GM21447 (cell line): ENCODE measurements around the gene SLC24A5.

Experiments
- ATAC-seq: cut with Tn5 transposase; IDR thresholded peaks from one replicate; pipeline ENCODE4 v1.9.1; 2021; ENCODE audit not compliant: unreplicated experiment

The SLC24A5 gene

DNA sequence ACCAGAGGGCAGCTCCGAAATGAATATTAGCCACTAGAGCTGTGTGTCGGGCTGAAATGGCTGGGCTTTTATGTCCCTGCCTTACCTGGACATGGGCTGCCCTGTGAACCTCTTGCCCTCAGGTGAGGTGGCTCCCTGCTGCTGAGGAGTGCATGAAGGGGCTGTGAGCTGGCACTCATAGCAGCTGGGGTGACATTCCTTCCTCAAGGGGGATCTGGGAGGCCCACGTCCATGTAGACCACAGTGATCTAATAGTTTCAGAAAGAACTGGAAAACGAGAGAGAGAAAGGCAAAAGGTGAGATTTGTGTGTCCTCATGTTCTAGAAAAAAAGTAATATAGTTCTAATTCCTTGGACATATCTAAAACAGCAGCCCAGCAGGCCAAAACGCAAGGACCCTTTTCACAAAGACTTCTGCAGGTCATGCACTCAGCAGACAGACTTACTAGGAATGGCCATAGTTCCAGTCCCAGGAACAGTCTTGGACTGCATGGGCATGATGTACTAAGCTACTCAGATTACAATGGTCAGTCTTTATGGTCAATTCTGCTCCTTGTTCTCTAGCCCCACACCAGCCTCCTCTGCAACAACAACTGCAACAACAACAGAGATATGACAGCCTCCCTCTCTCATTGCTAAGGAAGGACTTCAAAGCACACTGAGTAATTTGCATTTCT lies 10.8 kb upstream of the SLC24A5 start:
- ATAC-seq, result no peak

DNA sequence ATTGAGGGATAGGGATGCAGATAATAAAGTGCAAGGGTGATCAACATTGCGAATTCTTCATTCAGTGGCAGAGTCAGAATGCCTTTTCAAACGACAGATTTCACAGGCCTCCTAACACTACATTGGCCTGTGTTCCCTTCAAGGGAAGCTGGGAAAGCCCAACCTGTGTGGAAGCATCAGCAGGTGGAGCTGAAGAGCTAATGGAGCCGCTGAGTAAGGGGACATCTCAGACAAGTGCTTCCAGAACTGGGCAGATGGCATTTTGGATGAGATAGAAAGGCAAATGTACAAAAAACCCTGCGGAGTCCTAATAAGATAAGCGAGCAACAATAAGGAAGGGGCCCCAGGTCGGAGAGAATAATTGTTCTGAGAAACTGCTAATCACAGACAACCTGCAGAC lies 8.5 kb upstream of the SLC24A5 start:
- ATAC-seq, result no peak

- ATAC-seq, result no peak
Measured at GRCh38 chr15:48119277-48119676, 1.5 kb upstream of the SLC24A5 start.

DNA sequence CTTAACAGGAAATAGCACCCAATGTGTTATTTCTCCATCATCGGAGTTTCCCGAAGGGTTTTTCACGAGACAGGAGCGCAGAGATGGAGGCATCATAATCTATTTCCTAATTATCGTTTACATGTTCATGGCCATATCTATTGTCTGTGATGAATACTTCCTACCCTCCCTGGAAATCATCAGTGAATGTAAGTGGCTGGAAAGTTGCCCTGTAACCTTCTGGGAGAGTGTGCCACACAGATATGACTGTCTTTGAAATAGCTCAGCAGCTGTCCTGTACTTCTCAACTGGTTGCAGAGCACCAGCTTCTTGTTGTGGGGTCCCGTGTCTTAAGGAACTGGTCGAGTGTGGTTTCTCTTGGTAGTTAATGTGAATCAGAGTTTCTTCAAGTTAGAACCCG lies 1.1 kb downstream of the SLC24A5 start:
- no peak for ATAC-seq

- no peak for ATAC-seq
Measured at GRCh38 chr15:48126667-48127355, 6.0 kb downstream of the SLC24A5 start.

DNA sequence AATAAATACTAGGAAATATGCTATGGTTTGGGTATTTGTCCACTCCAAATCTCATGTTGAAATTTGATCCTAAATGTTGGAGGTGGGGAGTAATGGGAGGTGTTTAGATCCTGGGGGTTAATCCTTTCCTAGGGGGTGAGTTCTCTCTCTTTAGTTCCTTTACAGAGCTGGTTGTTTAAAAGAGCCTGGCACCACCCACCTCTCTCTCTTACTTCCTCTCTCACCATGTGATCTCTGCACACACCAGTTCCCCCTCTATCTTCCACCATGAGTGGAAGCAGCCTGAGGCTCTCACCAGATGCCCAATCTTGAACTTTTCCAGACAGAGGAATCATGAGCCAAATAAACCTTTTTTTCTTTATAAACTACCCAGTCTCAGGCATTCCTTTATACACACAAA lies 10.5 kb downstream of the SLC24A5 start:
- ATAC-seq, result no peak

GRCh38 chr15:48132874-48133273 lies 12.1 kb downstream of the SLC24A5 start:
- ATAC-seq, result no peak

DNA sequence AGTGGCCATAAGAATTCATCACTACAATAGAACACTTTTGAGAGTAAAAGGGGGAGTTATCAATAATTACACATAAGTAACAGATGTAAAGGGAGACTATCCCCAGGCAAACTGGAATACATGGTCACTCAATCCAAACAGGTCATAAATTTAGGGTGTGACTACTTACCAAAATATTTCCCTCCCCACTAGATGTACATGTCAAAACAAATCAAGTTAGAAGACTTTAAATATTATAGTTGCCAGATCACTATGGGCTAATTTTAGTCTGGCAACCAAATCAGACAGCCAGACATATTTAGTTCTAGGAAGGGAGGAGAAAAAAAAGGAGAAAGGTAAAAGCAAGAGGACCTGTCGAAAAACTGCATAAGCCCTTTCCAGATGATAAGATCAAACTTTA lies 23.1 kb downstream of the SLC24A5 start:
- no peak for ATAC-seq

DNA sequence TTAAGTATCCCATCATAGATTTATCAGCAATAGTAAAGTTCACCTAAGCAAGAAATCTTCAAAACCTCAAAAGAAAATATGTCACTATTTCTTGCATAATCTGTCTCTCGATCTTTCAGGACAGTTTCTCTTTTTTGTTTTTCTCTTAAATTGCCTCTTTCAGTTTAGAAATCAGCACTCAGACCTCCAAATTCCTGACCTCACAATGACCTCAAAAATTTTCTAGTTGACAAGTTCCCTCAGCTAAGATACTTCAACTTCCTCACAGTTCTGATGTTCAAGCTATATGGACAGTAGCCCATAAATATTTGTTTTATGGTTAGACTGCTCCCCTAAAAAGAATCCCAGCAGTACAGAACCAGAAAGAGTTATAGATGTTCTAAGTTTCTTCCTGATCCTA lies 24.1 kb downstream of the SLC24A5 start:
- ATAC-seq, result peak; percentile 77

- no peak for ATAC-seq
Measured at GRCh38 chr15:48145923-48146322, 25.1 kb downstream of the SLC24A5 start.

GRCh38 chr15:48147358-48147757 lies 26.6 kb downstream of the SLC24A5 start:
- ATAC-seq, result no peak

GRCh38 chr15:48149858-48150257 lies 29.1 kb downstream of the SLC24A5 start:
- no peak for ATAC-seq

- ATAC-seq, result no peak
Measured at GRCh38 chr15:48153526-48153925, 32.7 kb downstream of the SLC24A5 start.

- ATAC-seq, result no peak
Measured at GRCh38 chr15:48168616-48169015, 47.8 kb downstream of the SLC24A5 start.

DNA sequence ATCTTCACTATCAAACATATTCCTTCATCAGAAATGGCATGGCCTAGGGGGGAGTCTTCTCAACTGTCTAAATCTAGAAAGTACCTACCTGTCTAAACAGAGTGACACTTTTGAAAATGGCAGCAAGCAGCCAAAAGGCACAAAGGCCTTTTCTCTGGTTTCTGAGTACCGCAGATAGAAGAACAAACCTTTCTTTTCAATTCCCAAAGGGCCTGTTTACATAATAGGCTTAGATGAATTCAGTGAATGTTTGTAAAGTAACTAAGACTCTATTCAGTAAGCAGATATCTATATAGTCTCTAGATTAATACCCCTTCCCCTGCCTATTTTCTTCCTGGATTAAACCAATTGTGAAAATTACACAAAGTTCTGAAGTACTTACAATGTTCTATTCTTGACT lies 50.2 kb downstream of the SLC24A5 start:
- no peak for ATAC-seq

DNA sequence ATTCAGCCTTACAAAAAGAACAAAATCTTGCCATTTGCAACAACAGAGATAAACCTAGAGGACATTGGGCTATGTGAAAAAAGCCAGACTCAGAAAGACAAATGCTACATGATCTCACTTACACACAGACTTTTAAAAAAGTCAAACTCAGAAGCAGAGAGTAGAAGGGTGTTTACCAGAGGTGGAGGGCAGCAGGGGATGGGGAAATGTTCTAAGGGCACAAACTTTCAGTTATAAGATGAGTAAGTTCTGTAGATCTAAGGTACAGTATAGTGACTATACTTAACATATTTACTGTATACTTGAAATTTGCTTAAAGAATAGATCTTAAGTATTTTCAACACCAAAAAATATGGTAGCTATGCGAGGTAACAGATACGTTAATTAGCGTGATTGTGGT lies 54.3 kb downstream of the SLC24A5 start:
- ATAC-seq, result peak; percentile 36

- no peak for ATAC-seq
Measured at GRCh38 chr15:48176112-48176511, 55.3 kb downstream of the SLC24A5 start.

DNA sequence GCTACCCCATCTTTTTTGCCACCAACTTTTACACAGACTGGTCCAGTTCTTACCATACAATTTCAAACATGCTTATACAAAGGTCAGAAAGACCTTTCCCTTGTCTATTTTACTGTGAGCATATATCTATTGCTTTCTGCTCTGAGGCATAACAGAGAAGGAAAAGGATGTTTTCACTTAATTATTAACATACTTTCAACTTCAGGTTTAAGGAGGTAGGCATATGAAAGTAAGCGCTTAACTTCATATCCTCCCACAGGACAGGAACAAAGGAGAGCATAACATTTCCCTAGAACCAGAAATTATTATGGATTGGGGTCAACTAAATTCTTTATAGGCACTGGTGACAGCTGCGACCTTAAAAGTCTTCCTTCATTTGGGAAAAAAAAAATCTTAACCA lies 56.2 kb downstream of the SLC24A5 start:
- ATAC-seq, result peak; percentile 36

DNA sequence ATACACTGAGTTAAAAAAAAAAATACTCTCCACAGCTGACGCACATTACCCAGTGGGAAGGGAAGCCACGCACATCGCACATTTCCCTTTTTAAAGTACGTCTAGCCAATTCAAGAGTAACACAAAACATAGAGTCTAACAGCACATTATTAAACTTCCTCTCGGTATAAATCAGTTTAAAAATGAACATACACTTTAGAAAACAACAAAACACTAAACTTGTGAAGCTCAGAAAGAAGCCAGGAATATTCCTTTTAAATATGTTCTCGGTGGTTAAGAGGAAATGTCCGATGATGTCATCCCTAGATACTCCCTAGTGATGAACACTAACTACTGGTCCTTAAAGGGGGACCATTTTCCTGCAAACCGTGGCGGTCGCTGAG lies 56.6 kb downstream of the SLC24A5 start:
- ATAC-seq, result peak; percentile 62

DNA sequence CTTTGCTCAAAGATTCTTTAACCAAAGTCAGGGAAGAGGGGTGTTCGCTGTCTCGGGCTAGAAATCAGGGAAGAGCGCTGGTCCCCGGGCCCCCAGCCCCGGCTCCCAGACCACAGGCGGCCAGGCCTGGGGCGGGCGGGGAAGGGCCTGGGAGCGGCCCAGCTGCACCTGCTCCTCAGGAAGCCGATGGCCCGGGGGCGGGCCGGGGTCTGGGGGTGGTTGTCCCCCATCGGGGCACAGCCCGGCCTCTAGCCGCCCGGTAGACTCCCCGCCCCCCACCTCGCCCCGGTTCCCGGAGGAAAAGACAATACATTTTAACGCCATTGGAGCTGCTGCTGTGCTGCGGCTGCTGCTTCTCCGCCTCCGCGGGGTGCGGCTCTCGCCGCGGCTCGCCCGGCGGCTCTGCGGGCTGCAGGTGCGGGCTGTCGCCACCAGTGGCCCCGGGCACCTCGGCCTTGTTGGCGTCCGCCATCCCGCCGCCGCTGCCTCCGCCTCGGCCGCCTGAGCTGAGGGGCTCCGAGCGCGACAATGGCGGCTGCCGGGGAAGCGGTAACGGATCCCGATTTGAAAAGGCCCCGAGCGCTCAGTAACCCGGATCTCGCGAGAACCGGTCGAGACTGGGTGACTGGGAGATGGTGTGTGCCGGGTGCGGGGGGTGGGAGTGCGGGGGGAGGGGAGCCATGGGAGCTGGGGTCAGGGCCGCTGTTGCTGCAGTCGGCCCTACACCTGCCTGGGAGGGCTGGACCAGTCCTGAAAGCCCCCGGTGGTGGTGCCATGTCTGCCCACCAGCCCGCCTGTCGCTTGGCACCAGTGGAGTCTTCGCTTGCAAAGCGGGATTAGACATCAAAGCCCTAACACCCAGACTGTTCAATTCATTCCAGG lies 57.2 kb downstream of the SLC24A5 start, which contains the start of gene MYEF2:
TSS of gene MYEF2 (minus strand) at position 530 of the 882 bp plus-strand sequence. CDS start at position 472, 58 bp downstream.
- ATAC-seq, result peak; percentile 67

DNA sequence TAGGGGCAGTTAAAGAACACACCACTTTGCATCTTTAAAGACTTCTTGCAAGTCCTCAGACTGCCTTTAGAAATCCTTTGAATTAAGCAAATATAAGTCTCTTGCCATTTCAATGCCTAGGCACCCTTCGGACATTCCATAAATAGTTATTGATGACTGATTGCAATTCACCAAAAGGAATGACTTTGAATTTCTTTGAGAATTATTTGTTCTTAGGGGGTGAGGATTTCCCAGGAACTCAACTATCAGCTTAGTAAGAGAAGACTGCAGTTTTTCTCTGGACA lies 57.8 kb downstream of the SLC24A5 start:
- ATAC-seq, result no peak

DNA sequence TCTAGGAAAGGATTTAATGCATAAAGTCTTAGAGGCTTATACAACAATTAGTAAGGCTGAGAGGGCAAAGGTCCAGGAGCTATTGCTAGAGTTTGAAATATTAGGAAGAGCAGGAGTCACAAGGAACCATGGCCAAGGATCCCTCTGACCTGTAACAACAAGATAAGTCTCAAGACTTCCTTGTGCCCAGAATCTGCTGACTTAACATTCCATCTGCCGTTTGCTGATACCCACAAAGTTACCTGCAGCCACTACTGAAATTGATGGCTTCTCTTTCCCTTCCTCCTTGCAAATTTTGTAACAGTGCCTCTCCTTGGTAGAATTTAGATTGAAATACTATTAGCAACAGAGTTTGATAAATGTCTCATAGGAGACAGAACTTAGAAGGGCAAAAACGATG lies 62.0 kb downstream of the SLC24A5 start:
- ATAC-seq, result no peak
